HL-60 (cell line): ENCODE measurements around the gene PTPRG.

ENCODE experiments used
- DNase-seq, 2 experiments: peaks; one replicate each; pipeline ENCODE4 v3.0.0-alpha.2; 2010 to 2020; ENCODE audit warnings: low read depth in 1 of 2, low spot score in 1 of 2
- H3K27ac ChIP-seq: fragments of 250-450 bp; sonication (Bioruptor Pico); replicated peaks from 2 replicates; pipeline ENCODE4 v1.5.1; 2020; ENCODE audit warnings: mild to moderate bottlenecking, moderate library complexity
- H3K27me3 ChIP-seq: fragments of 250-450 bp; sonication (Bioruptor Pico); 2 replicates; pipeline ENCODE4 v1.5.1; 2021; ENCODE audit warnings: mild to moderate bottlenecking, moderate library complexity; ENCODE audit not compliant: insufficient read depth, poor library complexity, severe bottlenecking
- H3K4me3 ChIP-seq: replicated peaks from 2 replicates; pipeline ENCODE4 v1.5.1; 2011; ENCODE audit warnings: mild to moderate bottlenecking, control low read depth, low read length; ENCODE audit not compliant: insufficient read depth
- CTCF ChIP-seq: IDR thresholded peaks from one replicate; pipeline ENCODE4 v1.5.1; 2011; ENCODE audit warnings: low read length, control low read depth, inconsistent platforms; ENCODE audit not compliant: insufficient read depth
- GABPA ChIP-seq: IDR thresholded peaks from 2 replicates; pipeline ENCODE4 v1.6.1; 2012; ENCODE audit warnings: low read depth
- POLR2AphosphoS5 ChIP-seq: IDR thresholded peaks from 2 replicates; pipeline ENCODE4 v1.6.1; 2012; ENCODE audit warnings: low read depth
- SPI1 ChIP-seq: IDR thresholded peaks from 2 replicates; pipeline ENCODE4 v1.6.1; 2012; ENCODE audit warnings: low read depth, mild to moderate bottlenecking, borderline replicate concordance
- TF ChIP-seq, protein P1 (sequence below): IDR thresholded peaks from 2 replicates; pipeline ENCODE4 v1.6.1; 2012; ENCODE audit warnings: low read depth; ENCODE audit not compliant: insufficient replicate concordance

The PTPRG gene

DNA sequence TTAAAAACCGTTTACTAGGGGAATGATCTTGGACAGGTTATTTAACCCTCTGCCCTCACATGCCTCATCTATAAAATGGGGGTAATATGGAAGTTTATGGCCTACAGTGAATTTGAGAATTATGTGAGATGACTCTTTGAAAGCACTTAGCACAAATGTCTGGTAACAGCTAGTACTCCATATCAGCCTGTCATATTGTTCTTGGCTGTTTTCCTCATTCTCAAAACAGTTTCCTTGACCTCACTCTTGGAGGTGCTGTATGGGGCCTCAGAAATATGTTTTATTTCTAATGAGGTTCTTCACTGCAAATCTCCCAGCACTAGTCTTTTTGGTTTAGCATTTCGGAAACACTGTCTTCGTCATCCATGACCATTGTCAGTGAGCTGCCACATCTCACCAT lies 413.8 kb downstream of the PTPRG start:
- H3K27me3 ChIP-seq, result no peaks in the 10 kb centered on the region
- TF ChIP-seq SPI1, result no peak
- TF ChIP-seq CTCF, result no peak
- TF ChIP-seq GABPA, result no peak
- TF ChIP-seq POLR2AphosphoS5, result no peak
- TF ChIP-seq, protein P1, sequence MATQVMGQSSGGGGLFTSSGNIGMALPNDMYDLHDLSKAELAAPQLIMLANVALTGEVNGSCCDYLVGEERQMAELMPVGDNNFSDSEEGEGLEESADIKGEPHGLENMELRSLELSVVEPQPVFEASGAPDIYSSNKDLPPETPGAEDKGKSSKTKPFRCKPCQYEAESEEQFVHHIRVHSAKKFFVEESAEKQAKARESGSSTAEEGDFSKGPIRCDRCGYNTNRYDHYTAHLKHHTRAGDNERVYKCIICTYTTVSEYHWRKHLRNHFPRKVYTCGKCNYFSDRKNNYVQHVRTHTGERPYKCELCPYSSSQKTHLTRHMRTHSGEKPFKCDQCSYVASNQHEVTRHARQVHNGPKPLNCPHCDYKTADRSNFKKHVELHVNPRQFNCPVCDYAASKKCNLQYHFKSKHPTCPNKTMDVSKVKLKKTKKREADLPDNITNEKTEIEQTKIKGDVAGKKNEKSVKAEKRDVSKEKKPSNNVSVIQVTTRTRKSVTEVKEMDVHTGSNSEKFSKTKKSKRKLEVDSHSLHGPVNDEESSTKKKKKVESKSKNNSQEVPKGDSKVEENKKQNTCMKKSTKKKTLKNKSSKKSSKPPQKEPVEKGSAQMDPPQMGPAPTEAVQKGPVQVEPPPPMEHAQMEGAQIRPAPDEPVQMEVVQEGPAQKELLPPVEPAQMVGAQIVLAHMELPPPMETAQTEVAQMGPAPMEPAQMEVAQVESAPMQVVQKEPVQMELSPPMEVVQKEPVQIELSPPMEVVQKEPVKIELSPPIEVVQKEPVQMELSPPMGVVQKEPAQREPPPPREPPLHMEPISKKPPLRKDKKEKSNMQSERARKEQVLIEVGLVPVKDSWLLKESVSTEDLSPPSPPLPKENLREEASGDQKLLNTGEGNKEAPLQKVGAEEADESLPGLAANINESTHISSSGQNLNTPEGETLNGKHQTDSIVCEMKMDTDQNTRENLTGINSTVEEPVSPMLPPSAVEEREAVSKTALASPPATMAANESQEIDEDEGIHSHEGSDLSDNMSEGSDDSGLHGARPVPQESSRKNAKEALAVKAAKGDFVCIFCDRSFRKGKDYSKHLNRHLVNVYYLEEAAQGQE, result no peak
- no peak for DNase-seq
- H3K27ac ChIP-seq, result no peak overlapping the region
- H3K4me3 ChIP-seq, result no peak overlapping the region

GRCh38 chr3:61975936-61976335 lies 414.6 kb downstream of the PTPRG start:
- no peak for DNase-seq
- Histone ChIP-seq H3K27me3 (no peaks in the 10 kb centered on the region), H3K27ac (no peak overlapping the region), H3K4me3 (no peak overlapping the region)
- no peak for TF ChIP-seq SPI1
- no peak for TF ChIP-seq CTCF
- TF ChIP-seq POLR2AphosphoS5, result no peak
- TF ChIP-seq, protein P1, result no peak
- TF ChIP-seq GABPA, result no peak

- no peak for TF ChIP-seq CTCF
- TF ChIP-seq, protein P1, result no peak
- Histone ChIP-seq H3K4me3 (no peak overlapping the region), H3K27me3 (no peaks in the 10 kb centered on the region), H3K27ac (no peak overlapping the region)
- no peak for DNase-seq
Observed at GRCh38 chr3:61978460-61979419, 417.4 kb downstream of the PTPRG start.
